Upper lobe of right lung (tissue), 1 donor: Measurements from ENCODE around the gene RAB3IL1. TPM values are rescaled to one million over a fixed set of nuclear protein-coding genes. Genes with fewer than 3 reads are reported as not detected.

Source experiments
- ATAC-seq: fragments of 200-7000 bp; cut with Tn5 transposase; one replicate; pipeline ENCODE4 v1.9.1; 2020; ENCODE audit warnings: mild to moderate bottlenecking, moderate library complexity
- DNase-seq: peaks from one replicate; pipeline ENCODE4 v3.0.0-alpha.2; 2020
- H3K27ac ChIP-seq: fragments of 200-600 bp; one replicate; pipeline ENCODE4 v1.8.0; 2022
- H3K27me3 ChIP-seq: fragments of 200-600 bp; one replicate; pipeline ENCODE4 v1.8.0; 2022; ENCODE audit warnings: mild to moderate bottlenecking
- H3K36me3 ChIP-seq: fragments of 200-600 bp; one replicate; pipeline ENCODE4 v1.8.0; 2022
- H3K4me1 ChIP-seq: fragments of 200-600 bp; one replicate; pipeline ENCODE4 v1.8.0; 2022
- H3K4me3 ChIP-seq: fragments of 200-600 bp; one replicate; pipeline ENCODE4 v1.8.0; 2022; ENCODE audit warnings: mild to moderate bottlenecking
- H3K9me3 ChIP-seq: fragments of 200-600 bp; one replicate; pipeline ENCODE4 v1.8.0; 2022
- intact Hi-C: fragments of 100-400 bp; cut with DNase I; formaldehyde crosslinking; loops from one replicate; pipeline ENCODE4 v1.11.0; 2022
- microRNA-seq: library from miRNA; unstranded; fragments of <30 nt; microRNA quantifications from one replicate; pipeline ENCODE4 v1.2.0, GENCODE V29; 2020; ENCODE audit warnings: borderline microRNAs expressed
- total RNA-seq: library from RNA; stranded (reverse); fragmentation: NEBNext Ultra II Directional; extraction: Animal tissue kit (Norgen Biotek cat#: 25700); gene quantifications from one replicate; pipeline ENCODE4 v1.2.1, GENCODE V29; 2021
- TF ChIP-seq, protein P1 (sequence below): fragments of 200-600 bp; IDR thresholded peaks from one replicate; pipeline ENCODE4 v1.8.0; 2022; ENCODE audit warnings: antibody characterized with exemption
- donor health status: DM: no; HTN: yes; CAD: no; lungs with severe emphysema.

RAB3IL1 gene
- total RNA-seq, 1 donor from 2014 or later = 10.6 TPM

DNA sequence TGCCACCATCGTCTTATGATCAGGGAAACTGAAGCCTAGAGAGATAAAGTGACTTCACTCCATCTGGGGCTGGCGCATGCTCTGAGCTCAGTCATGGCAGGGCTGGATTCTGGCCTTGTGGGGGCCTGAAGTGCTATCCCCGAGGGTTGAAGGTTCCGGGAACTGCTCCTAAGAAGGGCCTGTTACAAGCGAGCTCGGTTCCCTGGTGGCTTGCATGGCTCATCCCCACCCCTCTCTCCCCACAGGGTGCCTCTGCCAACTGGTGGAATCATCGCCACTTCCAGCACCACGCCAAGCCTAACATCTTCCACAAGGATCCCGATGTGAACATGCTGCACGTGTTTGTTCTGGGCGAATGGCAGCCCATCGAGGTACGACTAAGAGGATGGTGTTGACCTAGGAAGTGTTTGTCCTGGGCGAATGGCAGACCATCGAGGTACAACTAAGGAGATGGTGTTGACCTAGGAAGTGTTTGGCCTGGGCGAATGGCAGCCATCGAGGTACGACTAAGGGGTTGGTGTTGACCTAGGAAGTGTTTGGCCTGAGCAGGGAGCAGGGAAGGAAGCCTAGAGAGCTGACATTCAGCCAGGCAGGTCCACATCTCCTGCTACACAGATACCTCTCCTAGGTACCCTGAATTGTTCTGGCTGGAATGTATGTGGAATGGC, 69.3 kb downstream of the RAB3IL1 start:
- Histone ChIP-seq H3K27ac (no peak overlapping the region), H3K36me3 (peaks cover 46% of the 10 kb centered on the region), H3K27me3 (no peaks in the 10 kb centered on the region), H3K4me3 (no peak overlapping the region), H3K9me3 (no peaks in the 10 kb centered on the region), H3K4me1 (no peaks in the 10 kb centered on the region)
- ATAC-seq (peak; percentile 22), DNase-seq (no peak)
- intact Hi-C loops = no loop called here
- TF ChIP-seq, protein P1, sequence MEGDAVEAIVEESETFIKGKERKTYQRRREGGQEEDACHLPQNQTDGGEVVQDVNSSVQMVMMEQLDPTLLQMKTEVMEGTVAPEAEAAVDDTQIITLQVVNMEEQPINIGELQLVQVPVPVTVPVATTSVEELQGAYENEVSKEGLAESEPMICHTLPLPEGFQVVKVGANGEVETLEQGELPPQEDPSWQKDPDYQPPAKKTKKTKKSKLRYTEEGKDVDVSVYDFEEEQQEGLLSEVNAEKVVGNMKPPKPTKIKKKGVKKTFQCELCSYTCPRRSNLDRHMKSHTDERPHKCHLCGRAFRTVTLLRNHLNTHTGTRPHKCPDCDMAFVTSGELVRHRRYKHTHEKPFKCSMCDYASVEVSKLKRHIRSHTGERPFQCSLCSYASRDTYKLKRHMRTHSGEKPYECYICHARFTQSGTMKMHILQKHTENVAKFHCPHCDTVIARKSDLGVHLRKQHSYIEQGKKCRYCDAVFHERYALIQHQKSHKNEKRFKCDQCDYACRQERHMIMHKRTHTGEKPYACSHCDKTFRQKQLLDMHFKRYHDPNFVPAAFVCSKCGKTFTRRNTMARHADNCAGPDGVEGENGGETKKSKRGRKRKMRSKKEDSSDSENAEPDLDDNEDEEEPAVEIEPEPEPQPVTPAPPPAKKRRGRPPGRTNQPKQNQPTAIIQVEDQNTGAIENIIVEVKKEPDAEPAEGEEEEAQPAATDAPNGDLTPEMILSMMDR = no peak

Small RNA genes lying within 50 kb of the gene (microRNA-seq; reads per million reads assigned to microRNA genes)
- not detected for gene MIR6746

Other genes starting within 250 kb of the RAB3IL1 start
- 6.0 TPM for gene DAGLA, start 237.2 kb downstream of the RAB3IL1 start, total RNA-seq
- gene MYRF, start 164.9 kb downstream of the RAB3IL1 start, total RNA-seq = 62.6 TPM
- 94.0 TPM for gene TMEM258, start 125.0 kb downstream of the RAB3IL1 start, total RNA-seq
- 4.9 TPM for gene FEN1, start 124.7 kb downstream of the RAB3IL1 start, total RNA-seq
- gene FADS1, start 100.6 kb downstream of the RAB3IL1 start, total RNA-seq = 68.0 TPM
- gene FADS2, start 89.3 kb downstream of the RAB3IL1 start, total RNA-seq = 75.1 TPM
- 68.5 TPM for gene FADS3, start 26.0 kb downstream of the RAB3IL1 start, total RNA-seq
- 9.6 TPM for gene BEST1, start 32.8 kb upstream of the RAB3IL1 start, total RNA-seq
- gene FTH1, start 50.1 kb upstream of the RAB3IL1 start, total RNA-seq = 4,022 TPM
- gene INCENP, start 206.4 kb upstream of the RAB3IL1 start, total RNA-seq = 19.5 TPM